ENCODE measurements around the gene CADM2.

DNA sequence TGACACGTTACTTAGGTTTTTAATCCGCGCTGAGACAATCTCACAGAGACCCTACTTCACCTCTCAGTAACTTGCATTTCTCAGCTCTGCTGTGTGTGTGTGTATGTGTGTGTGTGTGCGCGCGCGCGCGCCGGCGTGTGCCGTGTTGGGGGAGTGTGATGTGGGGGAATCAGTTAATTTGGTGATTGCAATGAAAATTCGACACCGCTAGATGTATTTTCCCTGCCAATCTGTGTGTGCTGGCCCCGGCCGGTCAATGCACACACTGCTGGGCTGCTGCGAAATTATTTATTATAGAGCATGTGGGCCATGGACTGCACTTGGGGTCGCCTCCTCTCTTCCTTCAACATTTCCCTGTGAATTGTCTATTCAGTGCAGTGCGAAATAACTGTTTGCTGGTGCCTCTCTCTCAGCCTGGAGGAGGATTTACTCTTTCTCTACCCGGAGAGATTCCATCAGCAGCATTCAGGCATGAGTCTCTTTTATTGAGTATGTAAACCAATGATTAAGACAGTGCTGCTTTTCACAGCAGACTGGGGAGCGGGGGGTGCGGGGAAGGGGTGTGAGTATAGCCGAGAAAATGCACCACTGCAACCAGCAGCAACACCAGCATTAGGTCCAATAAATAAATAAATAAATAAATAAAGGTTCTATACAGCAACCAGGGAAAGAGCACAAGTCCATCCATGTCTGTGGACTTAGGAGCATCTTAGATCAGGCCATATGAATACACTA is 2.9 kb downstream of the CADM2 start:
- TF ChIP-seq, protein P1, sequence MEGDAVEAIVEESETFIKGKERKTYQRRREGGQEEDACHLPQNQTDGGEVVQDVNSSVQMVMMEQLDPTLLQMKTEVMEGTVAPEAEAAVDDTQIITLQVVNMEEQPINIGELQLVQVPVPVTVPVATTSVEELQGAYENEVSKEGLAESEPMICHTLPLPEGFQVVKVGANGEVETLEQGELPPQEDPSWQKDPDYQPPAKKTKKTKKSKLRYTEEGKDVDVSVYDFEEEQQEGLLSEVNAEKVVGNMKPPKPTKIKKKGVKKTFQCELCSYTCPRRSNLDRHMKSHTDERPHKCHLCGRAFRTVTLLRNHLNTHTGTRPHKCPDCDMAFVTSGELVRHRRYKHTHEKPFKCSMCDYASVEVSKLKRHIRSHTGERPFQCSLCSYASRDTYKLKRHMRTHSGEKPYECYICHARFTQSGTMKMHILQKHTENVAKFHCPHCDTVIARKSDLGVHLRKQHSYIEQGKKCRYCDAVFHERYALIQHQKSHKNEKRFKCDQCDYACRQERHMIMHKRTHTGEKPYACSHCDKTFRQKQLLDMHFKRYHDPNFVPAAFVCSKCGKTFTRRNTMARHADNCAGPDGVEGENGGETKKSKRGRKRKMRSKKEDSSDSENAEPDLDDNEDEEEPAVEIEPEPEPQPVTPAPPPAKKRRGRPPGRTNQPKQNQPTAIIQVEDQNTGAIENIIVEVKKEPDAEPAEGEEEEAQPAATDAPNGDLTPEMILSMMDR (IDR thresholded peaks at IDR 0.05) = no peak
- TF ChIP-seq POLR2A (IDR thresholded peaks at IDR 0.05) = no peak

Measured in thyroid gland (tissue), 4 donors.